Right atrium auricular region (tissue), 2 donors: ENCODE measurements around the gene TMEM259. TPM values are rescaled to one million over a fixed set of nuclear protein-coding genes. Genes with fewer than 3 reads are reported as not detected.

ENCODE experiments used
- DNase-seq: peaks from one replicate; pipeline ENCODE4 v3.0.0-alpha.2; 2019; ENCODE audit warnings: low spot score
- H3K27ac ChIP-seq, 2 donors: fragments of 200-600 bp; sonication (generic); 1 replicate in 1 of 2; 2 replicates in 1 of 2; pipeline ENCODE4 v1.5.1; 2016 to 2019
- H3K27me3 ChIP-seq, 2 donors: fragments of 200-600 bp; sonication (generic); one replicate each; pipeline versions ENCODE4 v1.5.1 to v1.6.0; 2017 to 2019
- H3K36me3 ChIP-seq: fragments of 200-600 bp; sonication (generic); one replicate; pipeline ENCODE4 v1.5.1; 2016
- H3K4me1 ChIP-seq, 2 donors: fragments of 200-600 bp; sonication (generic); one replicate each; pipeline versions ENCODE4 v1.5.1 to v1.6.0; 2017 to 2019
- H3K4me3 ChIP-seq, 2 donors: fragments of 200-600 bp; sonication (generic); 1 replicate in 1 of 2; 2 replicates in 1 of 2; pipeline ENCODE4 v1.5.1; 2017 to 2019; ENCODE audit warnings: mild to moderate bottlenecking in 1 of 2, moderate library complexity in 1 of 2
- H3K9me3 ChIP-seq, 2 donors: fragments of 200-600 bp; sonication (generic); one replicate each; pipeline ENCODE4 v1.5.1; 2019
- total RNA-seq, 2 donors: library from RNA; depleted of rRNA; stranded (reverse); fragments of >200 nt; gene quantifications; one replicate each; pipeline ENCODE4 v1.1.0, GENCODE V29; 2016
- TF ChIP-seq, protein P1 (sequence below), 2 donors: fragments of 200-600 bp; sonication (generic); IDR thresholded peaks; one replicate each; pipeline ENCODE4 v1.5.1; 2019; ENCODE audit warnings: antibody characterized with exemption in 2 of 2

TMEM259 gene
- 100 to 1,000 TPM; 129 to 170 TPM for total RNA-seq

DNA sequence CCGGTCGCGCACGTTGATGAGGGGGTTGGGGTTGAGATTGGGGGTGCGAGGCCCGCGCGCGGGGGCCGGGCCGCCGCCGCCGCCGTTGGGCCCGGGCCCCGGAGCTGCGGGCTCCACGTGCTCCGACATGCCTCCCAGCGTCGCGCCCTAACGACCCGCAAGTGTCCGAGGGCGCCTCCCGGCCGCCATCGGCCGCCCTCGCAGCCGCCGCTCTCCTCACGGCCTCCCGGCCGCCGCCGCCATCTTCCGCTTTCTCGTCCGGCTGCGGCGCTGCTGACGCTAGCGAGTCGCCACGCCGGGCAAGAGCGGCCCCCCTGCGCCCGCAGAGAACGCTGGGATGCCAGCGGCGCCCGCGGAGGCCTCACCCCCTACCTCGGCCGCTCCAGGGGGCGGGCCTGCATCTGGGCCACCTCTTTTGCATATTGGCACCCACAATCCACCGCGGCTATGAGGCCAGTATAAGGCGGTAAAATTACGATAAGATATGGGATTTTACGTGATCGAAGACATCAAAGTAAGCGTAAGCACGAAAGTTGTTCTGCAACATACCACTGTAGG lies at the start of gene TMEM259:
Gene TMEM259, minus strand, starts transcription at position 256 of the 558 bp plus-strand sequence. Its CDS starts 127 bp downstream, at position 129.
- H3K9me3 ChIP-seq = no peaks in the 10 kb centered on the region
- H3K27ac ChIP-seq = peak within 1 kb of the TSS; percentile 89 to 94
- H3K4me3 ChIP-seq = peak within 1 kb of the TSS; percentile 83 to 92
- peak; percentile 97 for DNase-seq
- no peaks in the 10 kb centered on the region for H3K36me3 ChIP-seq
- H3K27me3 ChIP-seq = no peaks in the 10 kb centered on the region
- TF ChIP-seq, protein P1, sequence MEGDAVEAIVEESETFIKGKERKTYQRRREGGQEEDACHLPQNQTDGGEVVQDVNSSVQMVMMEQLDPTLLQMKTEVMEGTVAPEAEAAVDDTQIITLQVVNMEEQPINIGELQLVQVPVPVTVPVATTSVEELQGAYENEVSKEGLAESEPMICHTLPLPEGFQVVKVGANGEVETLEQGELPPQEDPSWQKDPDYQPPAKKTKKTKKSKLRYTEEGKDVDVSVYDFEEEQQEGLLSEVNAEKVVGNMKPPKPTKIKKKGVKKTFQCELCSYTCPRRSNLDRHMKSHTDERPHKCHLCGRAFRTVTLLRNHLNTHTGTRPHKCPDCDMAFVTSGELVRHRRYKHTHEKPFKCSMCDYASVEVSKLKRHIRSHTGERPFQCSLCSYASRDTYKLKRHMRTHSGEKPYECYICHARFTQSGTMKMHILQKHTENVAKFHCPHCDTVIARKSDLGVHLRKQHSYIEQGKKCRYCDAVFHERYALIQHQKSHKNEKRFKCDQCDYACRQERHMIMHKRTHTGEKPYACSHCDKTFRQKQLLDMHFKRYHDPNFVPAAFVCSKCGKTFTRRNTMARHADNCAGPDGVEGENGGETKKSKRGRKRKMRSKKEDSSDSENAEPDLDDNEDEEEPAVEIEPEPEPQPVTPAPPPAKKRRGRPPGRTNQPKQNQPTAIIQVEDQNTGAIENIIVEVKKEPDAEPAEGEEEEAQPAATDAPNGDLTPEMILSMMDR (IDR thresholded peaks at IDR 0.05) = peak in 1 of 2 donors; percentile 16
- H3K4me1 ChIP-seq = peaks cover 0 to 67% of the 10 kb centered on the region in 2 donors

DNA sequence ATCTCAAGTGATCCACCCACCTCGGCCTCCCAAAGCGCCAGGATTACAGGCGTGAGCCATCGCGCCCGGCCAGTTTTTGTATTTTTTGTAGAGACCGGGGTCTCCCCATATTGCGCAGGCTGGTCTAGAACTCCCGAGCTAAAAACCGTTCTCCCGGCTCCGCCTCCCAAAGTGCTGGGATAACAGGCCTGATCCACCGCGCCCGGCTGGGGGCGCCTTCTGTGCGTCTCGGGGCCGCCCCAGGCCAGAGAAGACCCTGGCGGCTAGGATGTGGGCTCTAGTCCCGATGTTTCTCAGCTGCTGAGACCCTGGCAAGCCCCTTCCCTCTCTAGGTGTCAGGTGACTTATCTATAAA lies 49.6 kb upstream of the TMEM259 start:
- DNase-seq = no peak
- Histone ChIP-seq H3K36me3 (no peaks in the 10 kb centered on the region), H3K9me3 (no peaks in the 10 kb centered on the region), H3K4me3 (no peak overlapping the region), H3K27ac (no peak overlapping the region), H3K27me3 (peaks cover 11 to 22% of the 10 kb centered on the region in 2 donors), H3K4me1 (peaks cover 0 to 33% of the 10 kb centered on the region in 2 donors)
- TF ChIP-seq, protein P1 (IDR thresholded peaks at IDR 0.05) = no peak

DNA sequence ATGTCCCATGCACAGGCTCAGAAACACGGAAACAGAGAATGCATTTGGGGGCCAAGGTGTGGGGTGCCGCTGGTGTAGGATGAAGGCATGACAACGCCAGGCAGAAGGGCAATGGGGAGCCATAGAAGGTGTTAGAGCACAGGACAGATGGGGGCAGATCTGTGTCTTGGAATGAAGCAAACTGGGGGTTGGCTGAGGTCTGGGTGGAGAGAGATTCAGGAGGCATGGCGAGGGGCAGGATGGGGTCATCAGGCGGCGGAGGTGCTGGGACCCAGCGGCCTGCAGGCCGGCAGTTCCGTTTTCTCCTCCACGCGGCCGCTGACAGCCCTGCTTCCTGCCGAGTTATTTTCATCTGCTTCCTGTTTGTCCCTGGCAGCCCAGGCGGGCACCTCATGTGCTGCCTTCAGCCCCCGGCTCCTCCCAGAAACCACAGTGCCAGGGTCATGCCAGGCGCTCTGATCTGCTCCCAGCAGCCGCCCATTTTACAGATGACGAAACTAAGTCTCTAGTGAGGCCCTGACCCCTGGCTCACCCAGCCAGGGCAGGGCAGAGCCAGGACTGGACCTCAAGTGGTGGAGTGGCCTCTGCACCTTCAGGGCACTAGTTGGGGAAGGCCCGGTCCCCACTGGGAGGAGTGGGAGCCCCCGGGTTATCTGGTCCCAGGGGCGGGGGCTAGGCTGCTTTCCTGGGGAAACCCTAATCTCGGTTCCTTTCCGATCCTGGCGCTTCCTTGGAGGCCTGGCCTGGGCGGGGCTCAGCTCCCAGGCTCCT lies 48.3 kb upstream of the TMEM259 start:
- Histone ChIP-seq H3K27me3 (peaks cover 11 to 22% of the 10 kb centered on the region in 2 donors), H3K4me3 (peak overlapping the region in 1 of 2 donors; percentile 48), H3K36me3 (no peaks in the 10 kb centered on the region), H3K9me3 (no peaks in the 10 kb centered on the region), H3K27ac (peak overlapping the region in 1 of 2 donors; percentile 16), H3K4me1 (peaks cover 0 to 44% of the 10 kb centered on the region in 2 donors)
- TF ChIP-seq, protein P1 (IDR thresholded peaks at IDR 0.05) = no peak
- peak; percentile 71 for DNase-seq

GRCh38 chr19:1068009-1069001 lies 47.4 kb upstream of the TMEM259 start:
- Histone ChIP-seq H3K36me3 (no peaks in the 10 kb centered on the region), H3K27ac (peak overlapping the region; percentile 41 to 48), H3K4me3 (peak overlapping the region; percentile 26 to 48), H3K9me3 (no peaks in the 10 kb centered on the region), H3K4me1 (peaks cover 0 to 44% of the 10 kb centered on the region in 2 donors), H3K27me3 (peaks cover 11 to 22% of the 10 kb centered on the region in 2 donors)
- TF ChIP-seq, protein P1 (IDR thresholded peaks at IDR 0.05) = no peak
- no peak for DNase-seq

DNA sequence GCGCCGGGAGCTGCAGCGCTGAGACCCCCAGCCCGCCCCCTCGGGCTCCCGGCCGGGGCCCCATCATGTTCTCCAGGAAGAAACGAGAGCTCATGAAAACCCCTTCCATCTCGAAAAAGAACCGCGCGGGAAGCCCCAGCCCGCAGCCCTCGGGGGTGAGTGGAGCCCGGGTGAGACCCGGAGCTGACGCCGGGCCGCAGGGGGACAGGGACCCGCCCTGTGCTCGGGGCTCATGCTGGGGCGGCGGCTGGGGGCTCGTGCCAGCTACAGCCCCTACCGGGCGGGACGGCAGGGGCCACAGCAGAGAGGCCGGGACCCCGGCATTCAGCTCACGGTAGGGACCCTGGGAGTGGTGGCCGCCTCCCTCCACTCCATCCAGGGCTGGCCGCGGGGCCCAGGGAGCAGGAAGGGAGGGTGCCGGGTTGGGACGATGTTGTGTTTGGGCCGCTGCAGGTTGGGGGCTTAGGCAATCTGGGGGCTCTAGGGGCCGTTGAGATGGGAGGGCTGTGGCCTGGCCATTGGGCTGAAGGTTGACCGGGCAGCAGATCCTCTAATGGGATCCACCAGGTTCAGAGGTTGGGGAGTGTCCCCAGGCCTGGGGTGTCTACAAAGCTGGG lies 46.5 kb upstream of the TMEM259 start:
- H3K4me3 ChIP-seq = peak overlapping the region; percentile 26 to 48
- peaks cover 11 to 22% of the 10 kb centered on the region in 2 donors for H3K27me3 ChIP-seq
- TF ChIP-seq, protein P1 (IDR thresholded peaks at IDR 0.05) = no peak
- DNase-seq = no peak
- H3K36me3 ChIP-seq = no peaks in the 10 kb centered on the region
- H3K4me1 ChIP-seq = peaks cover 0 to 44% of the 10 kb centered on the region in 2 donors
- peak overlapping the region; percentile 12 to 48 for H3K27ac ChIP-seq
- H3K9me3 ChIP-seq = no peaks in the 10 kb centered on the region
